PC-9 (cell line): Measurements from ENCODE around the gene ANAPC10. TPM values are rescaled to one million over a fixed set of nuclear protein-coding genes. Genes with fewer than 3 reads are reported as not detected.

Experiments used
- BruUV-seq: library from RNA; stranded (reverse); fragments of 400-500 nt; replicated peaks from 2 replicates; lab custom pipeline; 2021; lab: Mats Ljungman, UMichigan
- CTCF ChIA-PET: fragments of 300-600 bp; sonication (Branson Sonifier 250); formaldehyde crosslinking; loops from one replicate; lab custom pipeline; 2022; ENCODE audit warnings: antibody characterized with exemption; lab: Charles Lee
- POLR2A ChIA-PET: fragments of 300-600 bp; sonication (Branson Sonifier 250); formaldehyde crosslinking; loops from one replicate; lab custom pipeline; 2022; ENCODE audit warnings: antibody characterized with exemption; ENCODE audit not compliant: unreplicated experiment; lab: Charles Lee
- DNase-seq, 2 experiments: peaks; one replicate each; pipeline versions ENCODE4 v3.0.0 to v3.0.0-alpha.2; 2015 to 2022; ENCODE audit warnings: mixed read lengths in 1 of 2
- H2AFZ ChIP-seq: fragments of 200-600 bp; sonication (generic); 2 replicates; pipeline ENCODE4 v1.8.1; 2017; ENCODE audit warnings: antibody characterized with exemption
- H3F3A ChIP-seq: fragments of 200-600 bp; sonication (generic); 2 replicates; pipeline ENCODE4 v1.8.1; 2017; ENCODE audit warnings: antibody characterized with exemption, mild to moderate bottlenecking, low read depth; ENCODE audit not compliant: insufficient read depth
- H3K27ac ChIP-seq: fragments of 200-600 bp; sonication (generic); 2 replicates; pipeline ENCODE4 v1.6.1; 2016; ENCODE audit warnings: mixed run types
- H3K27me3 ChIP-seq: fragments of 200-600 bp; sonication (generic); 2 replicates; pipeline ENCODE4 v1.6.1; 2016; ENCODE audit warnings: low read depth, mixed run types; ENCODE audit not compliant: insufficient read depth
- H3K36me3 ChIP-seq: fragments of 200-600 bp; sonication (generic); 2 replicates; pipeline ENCODE4 v1.6.1; 2016; ENCODE audit warnings: low read depth, mixed run types
- H3K4me1 ChIP-seq: fragments of 200-600 bp; sonication (generic); replicated peaks from 2 replicates; pipeline ENCODE4 v1.6.1; 2016; ENCODE audit warnings: mixed run types; ENCODE audit not compliant: insufficient read depth
- H3K4me2 ChIP-seq: fragments of 200-600 bp; sonication (generic); 2 replicates; pipeline ENCODE4 v1.6.1; 2017; ENCODE audit warnings: mixed run types
- H3K4me3 ChIP-seq: fragments of 200-600 bp; sonication (generic); 2 replicates; pipeline ENCODE4 v1.6.1; 2016; ENCODE audit warnings: mixed run types
- H3K79me2 ChIP-seq: fragments of 200-600 bp; sonication (generic); 2 replicates; pipeline ENCODE4 v1.6.1; 2017; ENCODE audit warnings: low read depth, mixed run types
- H3K9me2 ChIP-seq: fragments of 200-600 bp; sonication (generic); 2 replicates; pipeline ENCODE4 v1.8.1; 2017; ENCODE audit warnings: mild to moderate bottlenecking; ENCODE audit not compliant: insufficient read depth
- H3K9me3 ChIP-seq: fragments of 200-600 bp; sonication (generic); 2 replicates; pipeline ENCODE4 v1.8.1; 2016; ENCODE audit warnings: low read depth; ENCODE audit not compliant: insufficient read depth
- H4K20me1 ChIP-seq: fragments of 200-600 bp; sonication (generic); 2 replicates; pipeline ENCODE4 v1.8.1; 2017; ENCODE audit not compliant: insufficient read depth
- CTCF ChIP-seq: fragments of 200-600 bp; sonication (generic); conservative IDR thresholded peaks from 2 replicates; pipeline ENCODE4 v1.6.1; 2017; ENCODE audit warnings: mixed run types, antibody characterized with exemption, mild to moderate bottlenecking, moderate library complexity
- EZH2 ChIP-seq: fragments of 200-600 bp; sonication (generic); IDR thresholded peaks from 2 replicates; pipeline ENCODE4 v1.8.0; 2017; ENCODE audit warnings: antibody characterized with exemption, low read depth
- intact Hi-C: fragments of 100-400 bp; cut with micrococcal nuclease; formaldehyde crosslinking; loops from one replicate; pipeline ENCODE4 v1.10.0; 2022; ENCODE audit not compliant: unreplicated experiment
- total RNA-seq: library from RNA; stranded (reverse); gene quantifications from 2 replicates; pipeline ENCODE4 v1.2.3, GENCODE V29; 2021

Gene ANAPC10
- total RNA-seq, 1 experiment from 2014 or later: 20.2 TPM

DNA sequence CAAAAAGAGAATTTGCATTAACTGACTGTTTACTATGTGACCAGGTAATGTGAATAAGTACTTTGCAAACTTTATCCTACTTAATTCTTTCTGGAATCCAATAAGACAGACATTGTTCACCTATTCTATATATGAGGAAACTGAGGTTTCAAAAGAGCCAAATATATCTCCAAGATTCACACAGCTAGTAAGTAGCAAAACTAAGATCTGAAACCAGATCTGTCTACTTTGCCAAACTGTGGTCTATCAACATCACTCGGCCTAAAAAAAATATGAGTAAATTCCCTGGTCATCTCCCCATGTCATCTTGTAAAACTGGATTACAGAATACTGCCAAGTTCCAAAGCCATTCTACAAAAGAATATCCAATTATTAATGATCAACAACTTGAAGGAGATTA is 52.8 kb downstream of the ANAPC10 start:
- H2AFZ ChIP-seq: no peak overlapping the region
- DNase-seq: no peak
- POLR2A ChIA-PET: no interaction called here
- no peak overlapping the region for H3K4me3 ChIP-seq
- H3K9me3 ChIP-seq: no peaks in the 10 kb centered on the region
- H3K27ac ChIP-seq: no peak overlapping the region
- H3K27me3 ChIP-seq: no peaks in the 10 kb centered on the region
- intact Hi-C loops: no loop called here
- CTCF ChIA-PET: interaction anchor here (0.6 kb wide), 1 partner anchor 879 kb away, joined by 4 read pairs; no protein-coding TSS in a partner anchor
- no peaks in the 10 kb centered on the region for H4K20me1 ChIP-seq
- no peaks in the 10 kb centered on the region for H3K36me3 ChIP-seq
- H3K79me2 ChIP-seq: no peaks in the 10 kb centered on the region
- H3F3A ChIP-seq: no peaks in the 10 kb centered on the region
- no peaks in the 10 kb centered on the region for H3K4me1 ChIP-seq
- no peak overlapping the region for H3K4me2 ChIP-seq
- no peak for TF ChIP-seq CTCF
- TF ChIP-seq EZH2: no peak
- no TSS peak for BruUV-seq
- H3K9me2 ChIP-seq: no peaks in the 10 kb centered on the region

DNA sequence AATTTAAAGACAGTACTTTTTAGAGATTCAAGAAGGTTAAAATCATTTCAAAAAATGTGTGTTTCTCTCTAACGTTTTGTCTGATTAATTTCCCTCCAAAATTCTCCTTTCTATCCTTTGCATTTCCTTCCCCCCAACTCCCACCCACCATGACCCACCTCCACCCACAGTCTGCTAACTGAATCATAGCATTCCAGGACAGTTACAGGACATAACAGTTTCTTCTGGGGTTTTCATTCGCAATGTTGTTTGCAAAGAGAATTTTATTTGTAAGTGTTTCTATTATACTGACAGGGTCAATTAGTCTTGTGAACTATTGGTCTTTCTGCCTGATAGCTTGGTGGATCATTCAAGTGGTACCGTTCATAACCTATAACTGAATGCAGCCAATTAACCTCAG is 53.7 kb downstream of the ANAPC10 start:
- DNase-seq: no peak
- Histone ChIP-seq H2AFZ (no peak overlapping the region), H3K9me2 (no peaks in the 10 kb centered on the region), H3K36me3 (no peaks in the 10 kb centered on the region), H3K9me3 (no peaks in the 10 kb centered on the region), H3F3A (no peaks in the 10 kb centered on the region), H3K27me3 (no peaks in the 10 kb centered on the region), H3K27ac (no peak overlapping the region), H3K4me1 (no peaks in the 10 kb centered on the region), H3K4me3 (no peak overlapping the region), H3K79me2 (no peaks in the 10 kb centered on the region), H4K20me1 (no peaks in the 10 kb centered on the region), H3K4me2 (no peak overlapping the region)
- intact Hi-C loops: no loop called here
- CTCF ChIA-PET: no interaction called here
- no TSS peak for BruUV-seq
- TF ChIP-seq EZH2 (no peak), CTCF (no peak)
- POLR2A ChIA-PET: no interaction called here

DNA sequence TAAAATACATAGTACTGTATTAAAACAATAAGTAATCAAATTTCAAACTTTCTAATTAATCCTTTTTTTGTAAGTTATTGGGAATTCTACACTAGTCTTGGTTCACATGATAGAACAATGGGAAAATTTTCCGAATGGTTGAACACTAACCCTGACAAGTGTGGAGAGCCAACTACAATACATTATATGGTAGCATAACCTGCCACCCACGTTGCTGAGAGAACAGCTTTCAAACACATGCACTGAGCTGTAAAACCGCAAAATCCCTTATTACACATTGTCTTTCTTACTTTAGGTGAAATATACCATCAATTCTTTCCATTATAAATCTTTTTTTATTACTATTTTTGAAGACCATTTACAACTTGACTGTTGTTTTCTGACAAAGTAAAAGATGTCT is 54.7 kb downstream of the ANAPC10 start:
- Histone ChIP-seq H3K36me3 (no peaks in the 10 kb centered on the region), H3K79me2 (no peaks in the 10 kb centered on the region), H3K27me3 (no peaks in the 10 kb centered on the region), H3K4me3 (no peak overlapping the region), H3K4me2 (no peak overlapping the region), H3K9me2 (no peaks in the 10 kb centered on the region), H4K20me1 (no peaks in the 10 kb centered on the region), H3K27ac (no peak overlapping the region), H2AFZ (no peak overlapping the region), H3F3A (no peaks in the 10 kb centered on the region), H3K4me1 (no peaks in the 10 kb centered on the region), H3K9me3 (no peaks in the 10 kb centered on the region)
- TF ChIP-seq CTCF: no peak
- TF ChIP-seq EZH2: no peak
- ChIA-PET POLR2A (no interaction called here), CTCF (no interaction called here)
- no TSS peak for BruUV-seq
- intact Hi-C loops: no loop called here
- no peak for DNase-seq
